WI38 (cell line): ENCODE data around the gene NINL.

Source experiments
- H3K4me3 ChIP-seq: 2 replicates; pipeline ENCODE4 v1.5.1; 2011; ENCODE audit warnings: low read depth, mild to moderate bottlenecking, control low read depth, low read length
- TF ChIP-seq, protein P1 (sequence below): IDR thresholded peaks from 2 replicates; pipeline ENCODE4 v1.5.1; 2012; ENCODE audit warnings: low read depth, mild to moderate bottlenecking, control low read depth, low read length

NINL gene

DNA sequence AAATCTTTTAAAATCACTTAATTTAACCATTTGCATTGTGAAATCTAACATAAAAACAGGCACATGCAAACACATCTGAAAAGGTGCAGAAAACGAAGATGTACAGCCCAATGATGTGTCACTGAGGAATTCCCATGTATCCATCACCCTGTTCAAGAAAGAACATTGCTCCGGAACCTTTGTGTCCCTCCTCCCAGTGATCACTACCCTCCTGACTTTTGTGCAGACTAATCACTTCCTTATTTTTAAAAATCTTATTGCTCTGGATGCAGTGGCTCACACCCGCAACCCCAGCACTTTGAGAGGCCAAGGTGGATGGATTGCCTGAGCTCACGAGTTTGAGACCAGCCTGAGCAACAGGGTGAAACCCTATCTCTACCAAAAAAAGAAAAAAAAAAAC, 163.3 kb downstream of the NINL start:
- TF ChIP-seq, protein P1, sequence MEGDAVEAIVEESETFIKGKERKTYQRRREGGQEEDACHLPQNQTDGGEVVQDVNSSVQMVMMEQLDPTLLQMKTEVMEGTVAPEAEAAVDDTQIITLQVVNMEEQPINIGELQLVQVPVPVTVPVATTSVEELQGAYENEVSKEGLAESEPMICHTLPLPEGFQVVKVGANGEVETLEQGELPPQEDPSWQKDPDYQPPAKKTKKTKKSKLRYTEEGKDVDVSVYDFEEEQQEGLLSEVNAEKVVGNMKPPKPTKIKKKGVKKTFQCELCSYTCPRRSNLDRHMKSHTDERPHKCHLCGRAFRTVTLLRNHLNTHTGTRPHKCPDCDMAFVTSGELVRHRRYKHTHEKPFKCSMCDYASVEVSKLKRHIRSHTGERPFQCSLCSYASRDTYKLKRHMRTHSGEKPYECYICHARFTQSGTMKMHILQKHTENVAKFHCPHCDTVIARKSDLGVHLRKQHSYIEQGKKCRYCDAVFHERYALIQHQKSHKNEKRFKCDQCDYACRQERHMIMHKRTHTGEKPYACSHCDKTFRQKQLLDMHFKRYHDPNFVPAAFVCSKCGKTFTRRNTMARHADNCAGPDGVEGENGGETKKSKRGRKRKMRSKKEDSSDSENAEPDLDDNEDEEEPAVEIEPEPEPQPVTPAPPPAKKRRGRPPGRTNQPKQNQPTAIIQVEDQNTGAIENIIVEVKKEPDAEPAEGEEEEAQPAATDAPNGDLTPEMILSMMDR = no peak
- H3K4me3 ChIP-seq = no peak overlapping the region

DNA sequence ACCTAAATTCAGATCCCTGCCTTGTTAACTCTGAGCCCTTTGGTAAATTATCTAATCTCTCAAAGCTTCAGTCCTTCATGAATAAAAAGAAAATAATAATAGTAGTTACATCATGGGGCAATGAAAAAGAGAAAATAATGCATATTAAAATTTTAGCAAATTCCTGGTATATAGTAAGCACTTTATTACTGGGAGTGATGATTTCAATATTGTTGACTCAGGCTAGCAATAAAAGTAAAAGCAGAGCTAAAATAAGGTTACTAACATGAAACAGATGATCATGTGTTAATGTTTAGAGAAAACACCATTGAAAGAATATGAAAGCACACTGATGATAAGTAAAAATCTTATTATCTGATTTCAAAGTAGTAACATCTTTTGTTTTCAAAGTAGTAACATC, 164.2 kb downstream of the NINL start:
- TF ChIP-seq, protein P1 = no peak
- H3K4me3 ChIP-seq = no peak overlapping the region

DNA sequence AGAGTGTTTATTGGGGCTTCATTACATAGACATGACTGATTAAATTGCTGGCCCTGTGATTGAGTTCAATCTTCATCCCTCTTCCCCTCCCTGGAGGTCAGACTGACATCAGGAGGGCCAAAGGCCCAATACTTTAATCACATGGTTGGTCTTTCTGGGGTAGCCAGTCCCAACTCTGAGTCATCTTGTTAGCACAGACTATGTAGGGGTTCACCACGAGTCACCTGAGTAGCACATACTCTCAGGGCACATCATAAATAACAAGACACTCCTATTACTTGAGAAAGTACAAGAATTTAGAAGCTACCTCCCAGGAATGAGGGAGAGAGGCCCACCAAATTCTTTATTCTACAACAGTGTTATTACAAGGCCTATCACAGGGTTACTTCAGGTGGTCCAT, 166.6 kb downstream of the NINL start:
- TF ChIP-seq, protein P1 = no peak
- H3K4me3 ChIP-seq = no peak overlapping the region

DNA sequence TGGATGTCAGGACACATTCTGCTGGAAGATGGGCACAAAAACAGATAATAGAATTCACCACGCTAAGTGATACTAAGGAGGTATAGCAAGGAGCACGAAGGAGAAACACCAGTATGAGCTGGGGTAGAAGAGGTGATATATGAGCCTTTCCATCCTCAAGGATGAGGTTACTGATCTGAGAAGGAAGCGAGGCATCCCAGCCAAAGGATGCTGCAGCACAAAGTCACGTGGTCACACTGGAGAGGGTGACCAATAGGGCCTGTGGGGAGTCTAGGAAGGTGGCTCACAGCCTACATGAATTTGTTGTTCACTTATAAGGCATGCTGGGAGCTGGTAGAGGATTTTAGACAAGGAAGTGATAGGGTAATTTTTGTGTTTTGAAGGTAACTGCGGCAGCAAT, 176.4 kb downstream of the NINL start:
- TF ChIP-seq, protein P1 = no peak
- peak overlapping the region; percentile 89 for H3K4me3 ChIP-seq

DNA sequence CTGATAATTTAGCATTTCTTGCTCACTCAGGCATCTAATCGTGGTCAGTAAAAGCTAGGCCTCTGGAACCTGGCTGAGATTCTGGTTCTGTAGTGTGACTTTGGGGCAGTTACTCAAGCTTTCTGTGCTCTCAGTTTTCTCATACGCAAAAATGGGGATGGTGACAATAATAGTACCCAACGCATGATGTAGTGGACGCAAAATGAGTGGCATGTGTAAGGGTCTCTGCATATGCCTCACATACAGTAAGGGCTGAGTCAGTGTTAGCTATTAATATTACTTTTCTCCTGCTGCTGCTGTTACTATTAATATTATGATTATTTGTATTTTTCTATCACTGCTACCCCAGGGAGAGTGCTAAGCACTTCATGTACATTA, 177.2 kb downstream of the NINL start:
- TF ChIP-seq, protein P1 = no peak
- peak overlapping the region; percentile 89 for H3K4me3 ChIP-seq

DNA sequence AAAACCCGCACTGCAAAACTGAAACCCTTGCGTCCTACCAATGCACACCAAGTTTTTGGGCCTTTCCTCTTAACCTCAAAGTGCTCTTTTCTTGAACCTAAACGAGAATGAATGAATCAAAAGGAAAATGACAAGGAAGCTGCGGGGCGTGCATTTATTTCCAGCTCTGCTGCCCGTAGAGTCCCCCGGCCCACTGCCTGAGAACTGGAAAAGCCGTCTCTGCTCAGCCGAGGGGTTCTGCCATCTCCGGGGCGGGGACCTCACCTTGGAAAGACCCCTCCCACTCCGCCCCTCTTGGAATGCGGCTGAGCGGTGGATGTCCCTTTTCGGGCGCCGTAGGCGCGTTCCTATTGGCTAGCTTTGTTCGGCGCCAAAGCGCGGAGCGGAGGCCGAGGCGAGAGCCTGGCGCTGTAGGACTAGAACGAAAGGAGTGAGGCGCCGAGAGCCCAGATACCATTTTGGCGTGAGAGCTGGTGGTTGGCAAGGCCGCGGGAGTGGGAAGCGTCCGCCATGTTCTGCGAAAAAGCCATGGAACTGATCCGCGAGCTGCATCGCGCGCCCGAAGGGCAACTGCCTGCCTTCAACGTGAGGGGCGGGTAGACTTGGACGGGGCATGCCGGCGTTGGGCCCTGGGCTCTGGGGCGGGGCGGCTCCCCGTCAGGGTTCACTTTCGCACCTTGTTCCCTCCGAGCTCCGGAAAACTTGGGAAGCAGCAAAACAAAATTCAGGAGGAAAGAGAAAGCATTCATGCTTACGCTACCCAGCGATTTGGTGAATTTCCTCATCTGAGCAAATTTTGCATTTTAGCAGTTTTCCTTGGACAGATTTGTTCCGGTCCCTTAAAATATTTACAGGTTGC, 177.8 kb downstream of the NINL start, which contains the start of gene GINS1:
Gene GINS1 (plus strand): TSS at position 363 of the 859 bp plus-strand sequence. CDS start 148 bp downstream, at position 511.
- TF ChIP-seq, protein P1 = no peak
- H3K4me3 ChIP-seq = peak within 1 kb of the TSS; percentile 89
